ENCODE results near the gene PTGES3.
"Not testable (repeated sequence)": the region's sequence is repeated elsewhere in the genome, so short reads cannot be mapped to it uniquely, and the experiment has no call there.

PTGES3 gene

GRCh38 chr12:56648023-56648422 is 40.1 kb downstream of the PTGES3 start:
- ATAC-seq: not testable (repeated sequence)

GRCh38 chr12:56645717-56646446 is 42.2 kb downstream of the PTGES3 start, which contains the start of gene ATP5F1B:
Gene ATP5F1B (minus strand): TSS chr12:56645984. CDS start chr12:56645963, 21 bp downstream.
- peak; percentile 99 for ATAC-seq

- no peak for ATAC-seq
Observed at GRCh38 chr12:56645201-56645716, 42.8 kb downstream of the PTGES3 start.

- no peak for ATAC-seq
Observed at GRCh38 chr12:56644654-56645053, 43.4 kb downstream of the PTGES3 start.

DNA sequence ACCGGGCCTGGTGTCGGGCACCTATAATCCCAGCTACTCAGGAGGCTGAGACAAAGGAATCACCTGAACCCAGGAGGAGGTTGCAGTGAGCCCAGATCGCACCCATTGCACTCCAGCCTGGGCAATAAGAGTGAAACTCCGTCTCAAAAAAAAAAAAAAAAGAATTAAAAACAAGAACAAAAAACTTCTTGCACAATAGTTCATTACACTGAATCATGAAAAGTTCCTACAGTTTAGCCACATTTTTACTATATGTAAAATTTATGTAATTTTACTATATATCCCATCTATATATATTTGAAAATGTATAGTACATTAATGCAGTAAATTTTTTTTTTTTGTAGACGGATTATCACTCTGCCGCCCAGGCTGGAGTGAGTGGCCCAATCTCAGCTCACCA is 46.9 kb downstream of the PTGES3 start:
- no peak for ATAC-seq

- no peak for ATAC-seq
Observed at GRCh38 chr12:56637621-56638020, 50.5 kb downstream of the PTGES3 start.

DNA sequence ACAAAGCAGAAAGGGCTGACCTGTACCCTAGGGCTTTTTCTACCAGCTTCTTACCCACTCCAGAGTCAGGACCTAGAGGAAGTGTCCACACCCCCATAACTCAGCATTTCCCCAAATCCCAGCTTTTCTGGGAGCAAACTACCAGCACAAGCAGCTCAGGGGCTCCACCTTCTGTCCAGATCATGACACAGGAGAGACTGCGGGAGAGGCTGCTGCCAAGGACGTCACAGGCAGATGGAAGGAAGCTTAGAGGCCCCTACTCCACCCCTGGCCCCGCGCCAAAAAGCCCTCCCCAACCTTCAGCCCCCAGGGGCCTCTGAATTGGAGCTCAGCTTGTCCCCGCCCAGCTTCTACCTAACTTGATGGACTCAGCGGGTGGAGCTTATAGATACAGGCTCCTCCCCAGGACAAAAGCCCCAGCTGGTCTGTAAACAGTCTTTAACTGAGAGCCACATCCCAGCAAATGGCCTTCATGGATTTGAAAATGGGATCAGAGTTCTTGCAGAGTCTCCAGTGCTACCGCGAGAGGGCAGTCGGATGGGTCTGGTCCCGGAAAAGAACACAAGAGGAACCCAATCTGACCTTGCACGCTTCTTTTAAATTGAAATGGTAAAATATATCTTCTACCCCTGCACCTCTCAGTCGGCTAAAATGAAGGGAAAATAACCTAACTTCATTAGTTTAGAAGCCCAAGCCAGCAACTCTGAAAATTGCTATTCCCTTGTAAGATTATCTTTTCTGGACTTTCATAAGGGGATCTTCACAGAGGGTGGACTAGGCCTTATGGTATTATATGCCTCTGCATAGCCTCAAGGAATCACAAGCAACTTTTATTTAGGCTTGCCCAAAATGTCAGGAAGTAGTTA is 51.2 kb downstream of the PTGES3 start:
- peak; percentile 55 to 61 for ATAC-seq

GRCh38 chr12:56635806-56636674 is 52.0 kb downstream of the PTGES3 start:
- peak; percentile 79 to 82 for ATAC-seq

DNA sequence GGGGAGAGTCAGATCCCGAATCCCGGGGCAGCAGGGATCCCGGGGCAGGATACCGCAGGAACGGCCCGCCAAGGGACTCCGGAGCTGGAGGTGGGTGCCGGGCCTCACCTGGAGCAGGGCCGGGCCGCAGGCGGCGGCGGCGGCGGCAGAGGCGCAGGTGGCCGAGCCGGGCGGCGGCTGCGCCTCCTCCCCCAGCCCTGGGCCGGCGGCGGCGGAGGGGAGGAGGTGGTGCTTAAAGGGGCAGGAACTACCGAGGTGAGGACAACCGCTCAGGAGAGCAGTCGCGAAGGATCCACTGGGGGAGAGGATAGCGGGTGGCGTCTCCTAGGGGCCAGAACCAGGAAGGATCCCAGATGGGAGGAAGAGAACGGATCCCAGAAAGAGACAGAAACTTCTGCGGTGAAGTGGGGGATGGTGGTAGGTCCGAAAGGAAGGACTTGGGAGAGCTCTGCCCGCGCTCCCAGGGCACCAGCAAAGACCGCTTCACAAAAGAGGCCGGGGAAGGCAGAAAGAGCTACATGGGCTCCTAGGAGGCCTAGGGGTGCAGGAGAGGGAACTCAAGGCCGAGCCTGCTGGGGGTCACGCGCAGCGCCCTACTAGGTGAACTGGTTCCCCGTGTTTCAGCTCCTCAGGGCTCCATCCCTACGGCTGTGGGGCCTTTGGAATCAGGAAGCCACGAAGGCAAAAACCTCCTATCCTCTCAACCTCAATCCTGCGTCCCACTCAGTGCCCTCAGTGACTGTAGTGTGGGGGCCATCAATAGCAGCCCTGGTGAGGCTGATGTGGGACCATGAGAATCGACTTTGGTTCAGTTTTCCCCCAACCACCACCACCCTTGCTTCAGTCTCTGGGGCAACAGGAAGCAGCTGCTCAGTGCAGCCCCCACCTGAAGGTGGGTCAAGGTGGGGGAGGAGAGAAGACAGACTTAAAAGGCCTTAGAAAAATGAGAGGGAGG is 53.0 kb downstream of the PTGES3 start:
- ATAC-seq: peak; percentile 40 to 44

DNA sequence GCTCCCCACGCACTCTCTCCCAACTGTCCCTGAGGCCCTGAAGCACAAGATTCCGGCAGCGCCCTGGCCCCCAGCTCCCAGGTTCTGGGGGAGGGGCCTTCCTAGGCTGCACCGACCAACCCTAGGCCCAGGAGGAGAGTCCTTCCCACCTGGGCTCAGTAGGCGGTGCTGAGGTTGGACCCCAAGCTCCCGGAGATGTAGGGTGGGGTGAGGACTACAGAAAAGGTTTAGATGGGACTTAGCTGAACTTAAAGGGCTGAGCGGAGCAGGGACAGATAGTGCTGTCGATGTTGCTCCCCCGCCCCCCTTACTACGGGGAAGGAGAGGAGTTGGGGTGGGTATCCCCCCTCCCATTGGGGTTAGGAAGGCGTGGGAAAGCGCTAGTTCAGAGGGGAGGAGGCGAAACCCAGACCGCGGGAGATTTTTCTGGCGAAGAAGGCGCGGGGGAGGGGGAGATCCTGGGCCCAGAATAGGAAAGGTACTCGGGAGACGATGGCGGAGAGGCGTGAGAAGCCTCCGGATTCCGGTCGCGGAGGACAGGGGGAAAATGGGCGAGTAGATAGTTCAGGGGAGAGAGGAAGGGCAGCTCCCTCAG is 53.7 kb downstream of the PTGES3 start:
- no peak for ATAC-seq

DNA sequence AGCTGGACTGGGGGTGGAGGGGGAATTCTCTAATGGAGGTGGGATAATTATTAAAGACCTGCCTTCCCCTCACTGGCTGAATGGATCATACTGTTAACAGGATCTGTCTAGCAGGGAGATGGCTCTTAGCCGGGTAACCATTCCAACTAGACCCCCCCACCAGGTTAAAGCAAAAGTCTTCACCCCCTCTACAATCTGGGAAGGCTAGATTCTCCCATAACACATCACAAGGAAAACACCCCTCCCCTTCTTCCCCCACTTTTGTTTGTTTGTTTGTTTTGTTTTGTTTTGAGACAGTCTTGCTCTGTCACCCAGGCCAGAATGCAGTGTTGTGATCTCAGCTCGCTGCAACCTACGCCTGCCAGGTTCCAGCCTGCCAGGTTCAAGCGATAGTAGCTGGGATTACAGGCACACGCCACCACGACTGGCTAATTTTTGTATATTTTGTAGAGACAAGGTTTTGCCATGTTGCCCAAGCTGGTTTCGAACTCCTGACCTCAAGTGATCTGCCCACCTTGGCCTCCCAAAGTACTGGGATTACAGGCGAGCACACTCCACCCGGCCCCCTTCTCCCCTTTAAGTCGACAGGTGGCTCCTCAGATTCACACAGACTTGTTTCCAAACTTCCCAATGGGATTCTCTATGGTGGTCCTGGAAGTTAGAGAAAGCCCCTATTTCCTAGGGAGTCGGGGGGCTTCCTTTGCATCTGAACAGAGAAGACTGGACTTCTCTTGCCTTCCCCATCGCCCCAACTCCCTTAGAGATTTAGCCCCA is 54.4 kb downstream of the PTGES3 start:
- no peak for ATAC-seq

DNA sequence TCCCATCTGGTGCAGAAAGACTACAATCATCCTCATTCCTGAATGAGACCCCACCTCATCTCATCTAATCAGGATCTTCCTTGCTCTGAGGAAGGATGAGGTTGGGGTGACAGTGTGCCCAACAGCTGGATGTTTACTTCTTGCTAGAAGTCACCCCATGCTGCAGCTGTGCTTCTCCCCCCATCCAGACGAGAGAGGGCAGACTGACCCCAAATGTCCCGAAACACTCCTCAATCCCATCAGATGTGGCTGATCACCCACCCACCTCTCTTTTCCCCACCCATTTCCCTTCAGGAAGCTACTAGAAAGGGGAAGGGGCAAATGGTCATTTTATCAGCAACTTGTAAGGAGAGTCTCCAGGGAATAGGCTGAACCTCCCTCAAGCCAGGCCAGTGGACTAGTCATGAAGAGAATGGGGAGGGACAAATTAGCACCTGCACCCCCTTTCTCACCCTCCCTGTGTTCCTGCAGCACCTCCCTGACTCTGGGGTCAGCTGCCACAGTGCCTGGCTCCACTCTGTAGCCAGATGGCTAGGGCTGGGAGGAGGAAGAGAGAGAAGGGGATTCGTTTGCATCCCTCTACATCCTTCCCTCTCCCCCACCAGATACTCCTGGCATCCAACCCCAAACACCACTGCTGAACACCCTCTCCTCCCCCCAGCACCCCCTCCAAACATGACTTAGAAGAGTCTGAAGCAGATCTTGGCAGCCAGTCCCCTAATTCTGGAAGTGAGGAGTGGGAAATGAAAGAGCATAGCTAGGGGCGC is 55.2 kb downstream of the PTGES3 start:
- ATAC-seq: no peak

GRCh38 chr12:56631790-56632700 is 56.0 kb downstream of the PTGES3 start:
- ATAC-seq: no peak

DNA sequence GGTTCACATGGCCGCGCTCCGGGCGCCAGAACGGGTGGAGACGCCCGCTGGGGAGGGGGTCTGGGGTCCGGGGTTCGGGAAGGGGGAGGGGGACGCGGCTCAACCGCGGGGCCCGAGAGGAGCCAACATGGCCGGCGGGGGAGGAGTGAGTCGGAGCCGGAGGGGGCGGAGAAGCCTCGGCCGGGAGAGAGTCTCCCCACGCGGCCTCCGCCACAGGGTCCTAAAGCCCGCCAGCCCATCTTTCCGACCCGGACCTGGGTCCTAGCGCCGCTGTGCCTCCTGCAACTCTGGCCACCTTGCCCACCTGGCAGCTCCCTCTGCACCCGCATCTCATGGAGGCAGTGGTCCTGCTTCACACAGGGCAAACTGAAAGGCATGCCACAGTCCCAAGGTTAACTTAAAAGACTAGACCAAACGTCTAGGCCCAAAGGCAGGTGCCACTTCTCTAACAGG is 57.9 kb downstream of the PTGES3 start, which contains the start of gene BAZ2A:
Gene BAZ2A (minus strand): TSS at position 147 of the 453 bp plus-strand sequence. CDS start 12,796 bp downstream, outside the sequence.
- ATAC-seq: peak; percentile 82 to 84

DNA sequence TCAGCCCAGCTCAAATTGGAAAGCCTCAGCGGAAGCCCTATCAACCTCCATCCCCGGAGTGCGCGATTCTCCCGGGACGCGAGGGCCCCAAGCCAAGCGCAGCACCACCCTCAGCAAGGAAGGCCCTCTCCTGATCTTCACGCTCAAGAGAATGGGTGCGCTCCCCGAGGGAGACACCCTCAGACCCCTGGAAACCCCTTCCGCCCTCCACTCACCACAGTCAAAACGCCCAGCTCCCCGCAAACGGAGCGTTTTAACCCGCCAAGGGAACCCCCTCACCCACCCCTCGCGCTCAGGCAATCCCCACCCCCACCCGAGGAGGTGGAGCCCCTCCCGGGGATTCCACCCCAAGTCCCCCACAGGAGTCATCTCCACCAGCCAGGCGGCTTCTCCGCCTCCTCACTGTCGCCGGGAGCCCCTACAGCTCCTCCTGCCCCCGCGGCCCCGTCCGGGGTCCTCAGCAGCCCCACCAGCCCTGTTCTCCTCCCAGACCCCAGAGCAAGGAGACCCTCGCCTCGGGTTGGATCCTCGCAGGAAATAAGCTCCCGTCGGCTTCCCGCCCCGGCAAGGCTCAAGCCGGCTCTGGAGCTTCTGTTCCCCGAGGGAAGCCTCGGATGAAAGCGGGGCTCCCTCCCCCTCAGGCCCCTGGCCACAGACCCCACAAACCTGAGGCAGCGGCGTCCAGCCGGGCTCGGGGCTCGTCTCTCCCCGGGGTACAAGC is 58.5 kb downstream of the PTGES3 start:
- peak; percentile 12 to 14 for ATAC-seq

DNA sequence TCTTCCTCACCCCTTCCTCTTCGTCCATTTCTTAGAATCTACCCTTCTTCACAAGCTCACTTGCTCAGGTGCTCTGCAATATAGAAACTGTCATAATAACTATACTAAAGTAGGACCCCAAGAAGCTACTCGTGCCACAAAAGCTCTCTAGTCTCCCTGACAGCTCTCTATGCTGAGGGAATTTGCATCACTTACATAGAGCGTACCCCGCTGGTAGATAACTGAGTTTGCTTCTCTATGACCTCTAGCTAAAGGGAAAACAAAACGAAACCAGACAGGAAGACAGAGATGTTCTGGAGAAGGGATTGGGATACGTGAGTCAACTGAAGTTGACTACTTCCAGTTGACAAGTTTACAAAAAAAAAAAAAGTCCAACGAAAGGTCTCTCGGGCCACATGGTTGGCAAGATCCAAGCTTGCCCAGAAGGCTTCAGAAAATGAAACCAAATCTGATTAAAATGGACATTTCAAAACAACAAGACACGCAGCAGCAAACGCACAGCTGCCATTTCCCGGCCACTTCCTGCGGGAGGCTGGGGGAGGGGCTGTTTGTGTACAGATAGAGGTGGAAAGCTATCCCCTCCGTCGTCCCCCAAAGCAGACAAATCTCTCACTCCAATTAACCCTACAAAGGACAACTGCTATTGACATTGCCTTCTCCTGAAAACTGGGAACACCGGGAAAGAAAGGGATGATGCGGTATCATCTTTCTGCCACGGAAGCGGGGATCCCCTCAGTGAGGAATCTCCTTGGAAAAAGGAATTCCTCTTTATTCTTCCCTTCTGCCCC is 59.2 kb downstream of the PTGES3 start:
- peak; percentile 12 to 16 for ATAC-seq
